GM23338 (cell line): ENCODE data around the gene C10orf53. TPM values are rescaled to one million over a fixed set of nuclear protein-coding genes. Genes with fewer than 3 reads are reported as not detected.

Source experiments
- ATAC-seq: fragments of 200-7000 bp; cut with Tn5 transposase; 3 replicates; pipeline ENCODE4 v1.9.1; 2020
- DNase-seq: peaks from one replicate; pipeline ENCODE4 v3.0.0-alpha.2; 2015; ENCODE audit warnings: low spot score
- H2AFZ ChIP-seq: fragments of 200-600 bp; sonication (generic); 2 replicates; pipeline ENCODE4 v1.8.0; 2016; ENCODE audit warnings: antibody characterized with exemption, mild to moderate bottlenecking, moderate library complexity
- H3F3A ChIP-seq: fragments of 200-600 bp; sonication (generic); replicated peaks from 2 replicates; pipeline ENCODE4 v1.8.0; 2017; ENCODE audit warnings: antibody characterized with exemption, mixed run types, low read depth
- H3K27ac ChIP-seq: fragments of 200-600 bp; sonication (generic); 2 replicates; pipeline ENCODE4 v1.6.1; 2016; ENCODE audit warnings: low read depth
- H3K27me3 ChIP-seq: fragments of 200-600 bp; sonication (generic); 2 replicates; pipeline ENCODE4 v1.8.0; 2016; ENCODE audit warnings: mild to moderate bottlenecking, mixed run types, moderate library complexity; ENCODE audit not compliant: insufficient read depth
- H3K36me3 ChIP-seq: fragments of 200-600 bp; sonication (generic); 2 replicates; pipeline ENCODE4 v1.8.0; 2016; ENCODE audit warnings: mild to moderate bottlenecking; ENCODE audit not compliant: insufficient read depth
- H3K4me1 ChIP-seq: fragments of 200-600 bp; sonication (generic); 2 replicates; pipeline ENCODE4 v1.8.0; 2016; ENCODE audit warnings: mild to moderate bottlenecking, moderate library complexity; ENCODE audit not compliant: insufficient read depth
- H3K4me2 ChIP-seq: fragments of 200-600 bp; sonication (generic); 2 replicates; pipeline ENCODE4 v1.7.1; 2017; ENCODE audit warnings: mixed run types
- H3K4me3 ChIP-seq: fragments of 200-600 bp; sonication (generic); 2 replicates; pipeline ENCODE4 v1.6.1; 2016; ENCODE audit warnings: mixed run types
- H3K79me2 ChIP-seq: fragments of 200-600 bp; sonication (generic); replicated peaks from 2 replicates; pipeline ENCODE4 v1.8.0; 2017; ENCODE audit warnings: mild to moderate bottlenecking; ENCODE audit not compliant: insufficient read depth
- H3K9me2 ChIP-seq: fragments of 200-600 bp; sonication (generic); 2 replicates; pipeline ENCODE4 v1.8.0; 2017; ENCODE audit not compliant: insufficient read depth
- H4K20me1 ChIP-seq: fragments of 200-600 bp; sonication (generic); replicated peaks from 2 replicates; pipeline ENCODE4 v1.8.0; 2017; ENCODE audit warnings: mild to moderate bottlenecking; ENCODE audit not compliant: insufficient read depth
- H3K27ac Mint-ChIP-seq: 2 replicates; pipeline ENCODE4 v1.8.0; 2020; ENCODE audit warnings: inconsistent platforms, mild to moderate bottlenecking, moderate library complexity, mixed read lengths
- H3K27me3 Mint-ChIP-seq: 3 replicates; pipeline ENCODE4 v1.8.0; 2022; ENCODE audit warnings: low read depth, mild to moderate bottlenecking, moderate library complexity, mixed read lengths, inconsistent platforms; ENCODE audit not compliant: insufficient read depth, poor library complexity
- H3K36me3 Mint-ChIP-seq: 3 replicates; pipeline ENCODE4 v1.8.0; 2021; ENCODE audit warnings: low read depth, mild to moderate bottlenecking, inconsistent platforms, moderate library complexity, mixed read lengths
- H3K4me1 Mint-ChIP-seq: 3 replicates; pipeline ENCODE4 v1.8.0; 2020; ENCODE audit warnings: mild to moderate bottlenecking, inconsistent platforms, mixed read lengths
- H3K4me3 Mint-ChIP-seq: 3 replicates; pipeline ENCODE4 v1.8.0; 2021; ENCODE audit warnings: moderate library complexity, mild to moderate bottlenecking, inconsistent platforms, mixed read lengths
- H3K9me3 Mint-ChIP-seq: 3 replicates; pipeline ENCODE4 v1.8.0; 2020; ENCODE audit warnings: moderate library complexity, mild to moderate bottlenecking, inconsistent platforms, mixed read lengths
- EZH2 ChIP-seq: fragments of 200-600 bp; sonication (generic); IDR thresholded peaks from one replicate; pipeline ENCODE4 v1.8.0; 2017; ENCODE audit warnings: antibody characterized with exemption, mild to moderate bottlenecking, low read depth; ENCODE audit not compliant: unreplicated experiment
- EZH2phosphoT487 ChIP-seq: fragments of 200-600 bp; sonication (generic); IDR thresholded peaks from one replicate; pipeline ENCODE4 v1.8.1; 2018; ENCODE audit warnings: antibody characterized with exemption; ENCODE audit not compliant: unreplicated experiment
- JUNB ChIP-seq: IDR thresholded peaks from one replicate; pipeline ENCODE4 v1.6.1; 2016; ENCODE audit warnings: antibody characterized with exemption; ENCODE audit not compliant: unreplicated experiment
- NANOG ChIP-seq: IDR thresholded peaks from 2 replicates; pipeline ENCODE4 v1.6.1; 2016; ENCODE audit warnings: antibody characterized with exemption, borderline replicate concordance
- POLR2AphosphoS5 ChIP-seq: IDR thresholded peaks from 2 replicates; pipeline ENCODE4 v1.6.1; 2016; ENCODE audit warnings: antibody characterized with exemption, low read depth
- ZNF114 ChIP-seq: fragments of 250-450 bp; sonication (Bioruptor Pico); IDR thresholded peaks from 2 replicates; pipeline ENCODE4 v1.5.0; 2020; ENCODE audit warnings: mild to moderate bottlenecking, moderate library complexity
- ZNF331 ChIP-seq: fragments of 250-450 bp; sonication (Bioruptor Pico); IDR thresholded peaks from 2 replicates; pipeline ENCODE4 v1.5.0; 2020; ENCODE audit warnings: low read depth, mild to moderate bottlenecking, moderate library complexity
- ZNF462 ChIP-seq: fragments of 250-450 bp; sonication (Bioruptor Pico); IDR thresholded peaks from 2 replicates; pipeline ENCODE4 v1.5.0; 2020; ENCODE audit warnings: mild to moderate bottlenecking, moderate library complexity
- polyA plus RNA-seq: library from polyadenylated mRNA; unstranded; fragments of >200 nt; fragmentation: Nextera tagmentation; extraction: Ambion mirVana; gene quantifications from 2 replicates; pipeline ENCODE4 v1.2.1, GENCODE V29; 2016
- total RNA-seq: library from RNA; depleted of rRNA; stranded (reverse); fragments of >200 nt; shearing (Covaris generic); gene quantifications from 2 replicates; pipeline ENCODE4 v1.2.3, GENCODE V29; 2014

Gene C10orf53
- total and polyA plus RNA-seq, 2 experiments from 2014 or later, result not detected

GRCh38 chr10:49743464-49744075, 64.1 kb downstream of the C10orf53 start (continued):
- TF ChIP-seq ZNF462 (CRISPR knock-in tag) (no peak), POLR2AphosphoS5 (no peak), NANOG (no peak)

GRCh38 chr10:49744091-49744685, 64.7 kb downstream of the C10orf53 start:
- Histone ChIP-seq H2AFZ (no peak overlapping the region), H3K4me1 (no peaks in the 10 kb centered on the region), H3K4me2 (no peak overlapping the region), H3K27me3 (no peaks in the 10 kb centered on the region), H3K27ac (no peak overlapping the region), H3K4me3 (no peak overlapping the region), H4K20me1 (no peaks in the 10 kb centered on the region), H3K36me3 (no peaks in the 10 kb centered on the region), H3K9me2 (no peaks in the 10 kb centered on the region), H3K79me2 (no peaks in the 10 kb centered on the region), H3F3A (no peaks in the 10 kb centered on the region)
- H3K9me3 Mint-ChIP-seq, result no peaks in the 10 kb centered on the region
- H3K4me3 Mint-ChIP-seq, result no peak overlapping the region
- H3K27me3 Mint-ChIP-seq, result peaks cover 7% of the 10 kb centered on the region
- H3K36me3 Mint-ChIP-seq, result peaks cover 10% of the 10 kb centered on the region
- H3K27ac Mint-ChIP-seq, result no peak overlapping the region
- ATAC-seq, result no peak
- H3K4me1 Mint-ChIP-seq, result no peaks in the 10 kb centered on the region
- no peak for DNase-seq
- TF ChIP-seq ZNF331, result no peak
- no peak for TF ChIP-seq ZNF114 (CRISPR knock-in tag)
- TF ChIP-seq JUNB, result no peak
- TF ChIP-seq EZH2phosphoT487, result no peak
- TF ChIP-seq EZH2, result no peak
- no peak for TF ChIP-seq ZNF462 (CRISPR knock-in tag)
